ENCODE data around the gene CENPVL2. TPM values are rescaled to one million over a fixed set of nuclear protein-coding genes. Genes with fewer than 3 reads are reported as not detected.
"Not testable (repeated sequence)": the region's sequence is repeated elsewhere in the genome, so short reads cannot be mapped to it uniquely, and the experiment has no call there.

Gene CENPVL2
- total RNA-seq, 4 donors from 2014 or later = not detected

DNA sequence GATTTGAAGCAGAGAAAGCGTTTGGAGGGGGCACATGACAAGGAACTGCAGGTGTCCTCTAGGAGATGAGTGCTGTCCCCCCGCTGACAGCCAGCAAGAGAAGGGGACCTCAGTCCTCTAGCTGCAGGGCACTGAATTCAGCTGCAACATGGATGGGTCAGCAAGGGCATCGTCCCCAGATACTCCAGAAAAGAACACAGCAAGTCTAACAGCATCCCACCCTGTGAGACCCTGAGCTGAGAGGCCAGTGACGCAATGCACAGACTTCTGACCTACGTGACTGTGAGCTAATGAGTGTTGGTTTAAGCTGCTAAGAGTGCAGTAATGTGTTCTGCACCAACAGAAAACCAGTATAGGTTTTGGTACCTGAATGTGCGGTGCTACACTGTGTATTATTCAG lies 11.6 kb upstream of the CENPVL2 start:
- TF ChIP-seq POLR2A (IDR thresholded peaks at IDR 0.05) (no peak), POLR2AphosphoS5 (IDR thresholded peaks at IDR 0.05) (no peak), EP300 (IDR thresholded peaks at IDR 0.05; ENCODE audit: low read depth) (no peak), CTCF (IDR thresholded peaks at IDR 0.05) (no peak)
- Histone ChIP-seq H3K4me1 (no peaks in the 10 kb centered on the region), H3K27me3 (no peaks in the 10 kb centered on the region), H3K36me3 (no peaks in the 10 kb centered on the region), H3K9me3 (no peaks in the 10 kb centered on the region), H3K4me3 (no peak overlapping the region), H3K27ac (no peak overlapping the region)
- no peak for DNase-seq
- intact Hi-C loops (cut with DNase I; ENCODE audit: low total_unique reads) (no loop called here), in situ Hi-C loops (cut with MboI; ENCODE audit: low pct_ligation_motif_present in 1 of 4, low pct_unique_long_range_greater_than_20kb in 1 of 4, low sequenced_read_pairs in 3 of 4) (no loop called here)
- WGBS, 2 donors (ENCODE audit: low coverage in 1 of 2) = 76% methylated on average over 6 of the region's 6 CpGs; no CpG with 5 or more reads in 1 of the 2 donors

DNA sequence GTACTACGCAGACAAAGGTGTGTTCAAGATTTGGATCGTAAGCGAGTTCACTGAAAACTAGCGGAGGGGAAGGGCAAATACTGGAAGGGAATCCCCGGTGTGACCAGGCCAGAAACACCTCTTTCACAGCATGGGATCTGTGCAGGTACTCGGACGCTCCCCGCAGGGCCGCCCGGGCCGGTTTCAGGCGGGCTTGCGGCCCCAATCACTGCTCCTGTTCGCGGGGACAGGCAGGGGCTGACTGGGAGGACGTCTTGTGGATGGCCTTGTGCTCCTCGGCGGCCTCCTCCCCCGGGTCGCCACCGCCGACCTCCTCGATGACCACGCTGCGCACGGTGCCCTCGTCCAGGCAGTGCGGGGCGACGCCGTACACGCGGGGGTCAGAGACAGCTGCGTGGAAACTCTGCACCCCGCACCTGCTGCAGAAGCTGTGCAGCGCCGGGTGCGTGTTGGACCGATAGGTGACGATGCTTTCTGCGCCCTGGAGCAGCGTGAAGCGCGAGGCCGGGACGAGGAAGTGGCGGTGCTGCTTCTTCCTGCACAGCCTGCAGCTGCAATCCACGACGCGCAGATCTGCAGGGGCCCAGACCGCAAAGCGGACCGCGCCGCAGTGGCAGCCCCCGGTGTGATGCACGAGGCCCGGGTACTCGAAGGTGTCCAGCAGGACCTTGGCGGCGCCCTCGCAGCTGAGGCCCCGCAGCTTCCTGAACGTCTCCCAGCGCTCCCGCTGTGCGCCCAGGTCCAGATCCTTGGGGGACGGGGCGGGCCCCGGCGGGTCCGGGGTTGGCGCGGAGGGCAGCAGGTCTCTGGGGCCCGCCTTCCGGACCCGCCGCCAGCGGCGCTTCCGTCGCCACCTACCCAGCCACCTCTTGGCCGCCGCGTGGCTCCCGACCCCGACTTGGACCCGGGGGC lies 567 bp downstream of the CENPVL2 start:
- H3K4me1 ChIP-seq; in situ Hi-C loops (cut with MboI; ENCODE audit: low pct_ligation_motif_present in 1 of 4, low pct_unique_long_range_greater_than_20kb in 1 of 4, low sequenced_read_pairs in 3 of 4); intact Hi-C loops (cut with DNase I; ENCODE audit: low total_unique reads); H3K27me3 ChIP-seq; H3K4me3 ChIP-seq; H3K36me3 ChIP-seq; H3K9me3 ChIP-seq; DNase-seq; H3K27ac ChIP-seq: not testable (repeated sequence)
- WGBS, 2 donors (ENCODE audit: low coverage in 1 of 2) = no CpG with 5 or more reads among the region's 88 CpGs

- in situ Hi-C loops (cut with MboI; ENCODE audit: low pct_ligation_motif_present in 1 of 4, low pct_unique_long_range_greater_than_20kb in 1 of 4, low sequenced_read_pairs in 3 of 4) = not testable (repeated sequence)
Measured at GRCh38 chrX:51679689-51680433, 2.8 kb downstream of the CENPVL2 start.

GRCh38 chrX:51665981-51666380 lies 16.6 kb downstream of the CENPVL2 start:
- intact Hi-C loops (cut with DNase I; ENCODE audit: low total_unique reads) = no loop called here
- Histone ChIP-seq H3K4me1 (no peaks in the 10 kb centered on the region), H3K4me3 (no peak overlapping the region), H3K27me3 (no peaks in the 10 kb centered on the region), H3K9me3 (no peaks in the 10 kb centered on the region), H3K27ac (no peak overlapping the region), H3K36me3 (no peaks in the 10 kb centered on the region)
- WGBS, 2 donors (ENCODE audit: low coverage in 1 of 2) = 40 to 58% methylated on average over 4 to 5 of the region's 5 CpGs
- TF ChIP-seq EP300 (IDR thresholded peaks at IDR 0.05; ENCODE audit: low read depth) = no peak
- no peak for TF ChIP-seq POLR2A (IDR thresholded peaks at IDR 0.05)
- no peak for TF ChIP-seq CTCF (IDR thresholded peaks at IDR 0.05)
- no peak for TF ChIP-seq POLR2AphosphoS5 (IDR thresholded peaks at IDR 0.05)
- no peak for DNase-seq
- in situ Hi-C loops (cut with MboI; ENCODE audit: low pct_ligation_motif_present in 1 of 4, low pct_unique_long_range_greater_than_20kb in 1 of 4, low sequenced_read_pairs in 3 of 4) = no loop called here

More at GRCh38 chrX:51679689-51680433, 2.8 kb downstream of the CENPVL2 start:
- intact Hi-C loops (cut with DNase I; ENCODE audit: low total_unique reads); H3K36me3 ChIP-seq; DNase-seq; H3K27ac ChIP-seq; H3K27me3 ChIP-seq; H3K9me3 ChIP-seq; H3K4me3 ChIP-seq; H3K4me1 ChIP-seq: not testable (repeated sequence)
- no CpG with 5 or more reads among the region's 18 CpGs for WGBS, 2 donors (ENCODE audit: low coverage in 1 of 2)

DNA sequence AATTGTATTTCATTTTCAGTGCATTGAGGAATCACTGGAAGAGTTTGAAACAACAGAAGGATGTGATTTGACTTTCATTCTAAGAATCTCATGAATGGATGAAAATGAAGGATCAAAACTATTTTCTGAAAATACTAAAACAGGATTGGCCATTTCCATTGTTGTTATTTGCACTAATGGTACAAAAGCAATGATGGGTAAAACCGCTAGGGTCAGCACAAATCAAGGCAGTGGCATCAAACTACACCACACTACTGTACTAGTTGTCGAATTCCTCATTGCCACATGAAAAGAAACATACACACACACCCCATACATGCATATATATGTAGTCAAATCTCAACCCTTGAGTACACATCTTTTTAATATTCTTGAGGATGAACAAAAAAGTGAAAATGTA lies 39.3 kb downstream of the CENPVL2 start:
- no peaks in the 10 kb centered on the region for H3K9me3 ChIP-seq
- H3K27ac ChIP-seq = no peak overlapping the region
- H3K4me3 ChIP-seq = no peak overlapping the region
- in situ Hi-C loops (cut with MboI; ENCODE audit: low pct_ligation_motif_present in 1 of 4, low pct_unique_long_range_greater_than_20kb in 1 of 4, low sequenced_read_pairs in 3 of 4) = loop anchor here in 2 of 4 donors (25.0 kb wide), 1 partner anchor 219 kb away; no protein-coding TSS in a partner anchor
- WGBS, 2 donors (ENCODE audit: low coverage in 1 of 2) = 49% methylated on average over 2 of the region's 2 CpGs; no CpG with 5 or more reads in 1 of the 2 donors
- H3K4me1 ChIP-seq = no peaks in the 10 kb centered on the region
- no peaks in the 10 kb centered on the region for H3K27me3 ChIP-seq
- no peak for TF ChIP-seq CTCF (IDR thresholded peaks at IDR 0.05)
- no peak for DNase-seq
- no peaks in the 10 kb centered on the region for H3K36me3 ChIP-seq
- intact Hi-C loops (cut with DNase I; ENCODE audit: low total_unique reads) = no loop called here
